Fibroblast of lung (primary cell): ENCODE measurements around the gene SH3PXD2A.

Source experiments
- CTCF ChIP-seq, 2 donors: IDR thresholded peaks in 1 of 2; conservative IDR thresholded peaks in 1 of 2; 1 replicate in 1 of 2; 2 replicates in 1 of 2; pipeline ENCODE4 v1.5.1; 2011 to 2012; ENCODE audit warnings: low read length in 2 of 2, control low read depth in 1 of 2, inconsistent platforms in 1 of 2, low read depth in 1 of 2, mild to moderate bottlenecking in 1 of 2
- EZH2 ChIP-seq: IDR thresholded peaks from 2 replicates; pipeline ENCODE4 v1.5.1; 2012; ENCODE audit warnings: low read length, control low read depth, mild to moderate bottlenecking; ENCODE audit errors: missing control alignments

GRCh38 chr10:103585011-103585405 lies 270.4 kb downstream of the SH3PXD2A start:
- no peak for TF ChIP-seq CTCF (conservative IDR thresholded peaks at IDR 0.05 in 1 of 2, IDR thresholded peaks at IDR 0.05 in 1 of 2; ENCODE audit: low read depth in 1 of 2, low read length in 2 of 2)
- no peak for TF ChIP-seq EZH2
